ENCODE results near the gene NPFFR1.

GRCh38 chr10:70256463-70256862, 27.3 kb downstream of the NPFFR1 start:
- no peak for TF ChIP-seq CTCF (conservative IDR thresholded peaks at IDR 0.05; ENCODE audit: low read length)
- TF ChIP-seq EZH2phosphoT487 (IDR thresholded peaks at IDR 0.05; ENCODE audit: borderline replicate concordance, low read depth, low read length): no peak
